ENCODE data around the gene CHST13.

Gene CHST13

GRCh38 chr3:126512916-126513650 is 10.9 kb upstream of the CHST13 start:
- TF ChIP-seq TAF1 (IDR thresholded peaks at IDR 0.05; ENCODE audit: borderline replicate concordance, insufficient read depth, low read length), result no peak
- TF ChIP-seq, protein P1, sequence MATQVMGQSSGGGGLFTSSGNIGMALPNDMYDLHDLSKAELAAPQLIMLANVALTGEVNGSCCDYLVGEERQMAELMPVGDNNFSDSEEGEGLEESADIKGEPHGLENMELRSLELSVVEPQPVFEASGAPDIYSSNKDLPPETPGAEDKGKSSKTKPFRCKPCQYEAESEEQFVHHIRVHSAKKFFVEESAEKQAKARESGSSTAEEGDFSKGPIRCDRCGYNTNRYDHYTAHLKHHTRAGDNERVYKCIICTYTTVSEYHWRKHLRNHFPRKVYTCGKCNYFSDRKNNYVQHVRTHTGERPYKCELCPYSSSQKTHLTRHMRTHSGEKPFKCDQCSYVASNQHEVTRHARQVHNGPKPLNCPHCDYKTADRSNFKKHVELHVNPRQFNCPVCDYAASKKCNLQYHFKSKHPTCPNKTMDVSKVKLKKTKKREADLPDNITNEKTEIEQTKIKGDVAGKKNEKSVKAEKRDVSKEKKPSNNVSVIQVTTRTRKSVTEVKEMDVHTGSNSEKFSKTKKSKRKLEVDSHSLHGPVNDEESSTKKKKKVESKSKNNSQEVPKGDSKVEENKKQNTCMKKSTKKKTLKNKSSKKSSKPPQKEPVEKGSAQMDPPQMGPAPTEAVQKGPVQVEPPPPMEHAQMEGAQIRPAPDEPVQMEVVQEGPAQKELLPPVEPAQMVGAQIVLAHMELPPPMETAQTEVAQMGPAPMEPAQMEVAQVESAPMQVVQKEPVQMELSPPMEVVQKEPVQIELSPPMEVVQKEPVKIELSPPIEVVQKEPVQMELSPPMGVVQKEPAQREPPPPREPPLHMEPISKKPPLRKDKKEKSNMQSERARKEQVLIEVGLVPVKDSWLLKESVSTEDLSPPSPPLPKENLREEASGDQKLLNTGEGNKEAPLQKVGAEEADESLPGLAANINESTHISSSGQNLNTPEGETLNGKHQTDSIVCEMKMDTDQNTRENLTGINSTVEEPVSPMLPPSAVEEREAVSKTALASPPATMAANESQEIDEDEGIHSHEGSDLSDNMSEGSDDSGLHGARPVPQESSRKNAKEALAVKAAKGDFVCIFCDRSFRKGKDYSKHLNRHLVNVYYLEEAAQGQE (IDR thresholded peaks at IDR 0.05; ENCODE audit: insufficient read depth in 1 of 2, low read depth in 2 of 2, low read length in 2 of 2), result no peak
- TF ChIP-seq POLR2AphosphoS5 (IDR thresholded peaks at IDR 0.05; ENCODE audit: low read depth, low read length), result no peak
- TF ChIP-seq SIN3A (IDR thresholded peaks at IDR 0.05; ENCODE audit: borderline replicate concordance, insufficient read depth, low read length), result no peak
- TF ChIP-seq FOXP2 (optimal IDR thresholded peaks at IDR 0.05; ENCODE audit: borderline replicate concordance, extremely low read depth, extremely low read length, insufficient read depth), result no peak

- TF ChIP-seq POLR2AphosphoS5 (IDR thresholded peaks at IDR 0.05; ENCODE audit: low read depth, low read length) (no peak), SIN3A (IDR thresholded peaks at IDR 0.05; ENCODE audit: borderline replicate concordance, insufficient read depth, low read length) (no peak), TAF1 (IDR thresholded peaks at IDR 0.05; ENCODE audit: borderline replicate concordance, insufficient read depth, low read length) (no peak), FOXP2 (optimal IDR thresholded peaks at IDR 0.05; ENCODE audit: borderline replicate concordance, extremely low read depth, extremely low read length, insufficient read depth) (no peak)
- TF ChIP-seq, protein P1 (IDR thresholded peaks at IDR 0.05; ENCODE audit: insufficient read depth in 1 of 2, low read depth in 2 of 2, low read length in 2 of 2), result no peak
These were observed 9.8 kb upstream of the CHST13 start for GRCh38 chr3:126514161-126514560.

GRCh38 chr3:126515066-126515706 is 8.8 kb upstream of the CHST13 start:
- TF ChIP-seq TAF1 (IDR thresholded peaks at IDR 0.05; ENCODE audit: borderline replicate concordance, insufficient read depth, low read length) (no peak), FOXP2 (optimal IDR thresholded peaks at IDR 0.05; ENCODE audit: borderline replicate concordance, extremely low read depth, extremely low read length, insufficient read depth) (no peak), SIN3A (IDR thresholded peaks at IDR 0.05; ENCODE audit: borderline replicate concordance, insufficient read depth, low read length) (no peak), POLR2AphosphoS5 (IDR thresholded peaks at IDR 0.05; ENCODE audit: low read depth, low read length) (no peak)
- TF ChIP-seq, protein P1 (IDR thresholded peaks at IDR 0.05; ENCODE audit: insufficient read depth in 1 of 2, low read depth in 2 of 2, low read length in 2 of 2), result no peak

- TF ChIP-seq SIN3A (IDR thresholded peaks at IDR 0.05; ENCODE audit: borderline replicate concordance, insufficient read depth, low read length) (no peak), TAF1 (IDR thresholded peaks at IDR 0.05; ENCODE audit: borderline replicate concordance, insufficient read depth, low read length) (no peak), POLR2AphosphoS5 (IDR thresholded peaks at IDR 0.05; ENCODE audit: low read depth, low read length) (no peak), FOXP2 (optimal IDR thresholded peaks at IDR 0.05; ENCODE audit: borderline replicate concordance, extremely low read depth, extremely low read length, insufficient read depth) (no peak)
- TF ChIP-seq, protein P1 (IDR thresholded peaks at IDR 0.05; ENCODE audit: insufficient read depth in 1 of 2, low read depth in 2 of 2, low read length in 2 of 2), result no peak
These were observed 7.6 kb upstream of the CHST13 start for GRCh38 chr3:126516152-126516935.
